CD8-positive, alpha-beta memory T cell (primary cell): ENCODE results near the gene SERPINH1. TPM values are rescaled to one million over a fixed set of nuclear protein-coding genes. Genes with fewer than 3 reads are reported as not detected.

ENCODE experiments used
- CTCF ChIA-PET: fragments of 350-600 bp; sonication (Branson Sonifier 250); formaldehyde crosslinking; loops from one replicate; lab custom pipeline; 2021; ENCODE audit warnings: antibody characterized with exemption; lab: Charles Lee
- POLR2A ChIA-PET: fragments of 350-600 bp; sonication (Branson Sonifier 250); formaldehyde crosslinking; loops from one replicate; lab custom pipeline; 2021; ENCODE audit warnings: antibody characterized with exemption; lab: Charles Lee
- DNase-seq, 5 donors: peaks; one replicate each; pipeline versions ENCODE4 v3.0.0 to v3.0.0-alpha.2; 2020 to 2022; ENCODE audit warnings: mixed read lengths in 1 of 5
- H3K27ac ChIP-seq: one replicate; pipeline ENCODE4 v1.7.0; 2013; ENCODE audit warnings: low read depth, mild to moderate bottlenecking, low read length, moderate library complexity
- H3K27me3 ChIP-seq: 2 replicates; pipeline ENCODE4 v1.7.0; 2013; ENCODE audit warnings: low read length, mild to moderate bottlenecking; ENCODE audit not compliant: insufficient read depth, poor library complexity, severe bottlenecking
- H3K36me3 ChIP-seq: 2 replicates; pipeline ENCODE4 v1.7.0; 2013; ENCODE audit warnings: mild to moderate bottlenecking, low read length, moderate library complexity; ENCODE audit not compliant: insufficient read depth
- H3K4me1 ChIP-seq: 2 replicates; pipeline ENCODE4 v1.7.0; 2013; ENCODE audit warnings: mild to moderate bottlenecking, low read length, moderate library complexity; ENCODE audit not compliant: insufficient read depth
- H3K4me3 ChIP-seq: 2 replicates; pipeline ENCODE4 v1.7.0; 2013; ENCODE audit warnings: mild to moderate bottlenecking, low read length
- H3K9me3 ChIP-seq: 2 replicates; pipeline ENCODE4 v1.7.0; 2013; ENCODE audit warnings: mild to moderate bottlenecking, low read length
- H3K27ac Mint-ChIP-seq, 8 donors: one replicate each; pipeline ENCODE4 v1.8.0; 2020 to 2021; ENCODE audit warnings: mixed read lengths in 8 of 8, mild to moderate bottlenecking in 6 of 8, inconsistent platforms in 3 of 8, moderate library complexity in 3 of 8
- H3K27me3 Mint-ChIP-seq, 2 donors: one replicate each; pipeline ENCODE4 v1.8.0; 2020 to 2021; ENCODE audit warnings: mixed read lengths in 2 of 2, mild to moderate bottlenecking in 1 of 2, moderate library complexity in 1 of 2
- H3K36me3 Mint-ChIP-seq, 3 donors: one replicate each; pipeline ENCODE4 v1.8.0; 2020 to 2021; ENCODE audit warnings: mixed read lengths in 3 of 3, inconsistent platforms in 1 of 3, mild to moderate bottlenecking in 1 of 3
- H3K4me1 Mint-ChIP-seq, 3 donors: one replicate each; pipeline ENCODE4 v1.8.0; 2020 to 2021; ENCODE audit warnings: mixed read lengths in 3 of 3, inconsistent platforms in 1 of 3, mild to moderate bottlenecking in 1 of 3
- H3K4me3 Mint-ChIP-seq, 7 donors: one replicate each; pipeline ENCODE4 v1.8.0; 2020 to 2021; ENCODE audit warnings: mixed read lengths in 7 of 7, mild to moderate bottlenecking in 6 of 7, moderate library complexity in 4 of 7, inconsistent platforms in 2 of 7
- H3K9me3 Mint-ChIP-seq, 5 donors: one replicate each; pipeline ENCODE4 v1.8.0; 2020 to 2022; ENCODE audit warnings: mixed read lengths in 5 of 5, mild to moderate bottlenecking in 3 of 5, moderate library complexity in 2 of 5, inconsistent platforms in 1 of 5
- polyA plus RNA-seq: library from polyadenylated mRNA; unstranded; fragments of 300-500 nt; fragmentation: Illumina TruSeq; gene quantifications from one replicate; pipeline ENCODE4 v1.2.3, GENCODE V29; 2021
- total RNA-seq, 2 experiments: library from RNA; stranded (reverse); gene quantifications; one replicate each; pipeline ENCODE4 v1.2.3, GENCODE V29; 2021

SERPINH1 gene
- total and polyA plus RNA-seq, 3 experiments from 2014 or later: 8.4 to 21.1 (median 20.7) TPM

DNA sequence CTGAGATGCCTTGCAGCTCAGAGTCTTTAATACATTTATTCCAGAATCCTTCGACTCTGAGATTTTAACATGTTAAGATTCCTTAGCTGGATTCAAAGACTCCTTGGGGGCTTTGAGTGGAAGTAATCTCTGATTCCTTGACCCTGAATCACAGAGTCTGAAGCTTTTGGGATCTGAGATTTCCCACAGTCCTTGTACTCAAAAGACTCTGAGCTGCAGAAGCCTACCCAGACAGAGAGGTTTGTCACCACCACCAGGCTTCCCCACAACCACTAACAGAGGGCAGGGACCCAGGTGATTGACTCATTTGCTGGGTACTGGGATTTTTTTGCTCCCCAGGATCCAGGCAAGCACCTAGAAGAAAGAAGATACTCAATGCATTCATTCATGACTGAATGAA is 1.4 kb upstream of the SERPINH1 start:
- POLR2A ChIA-PET: interaction anchor here (0.7 kb wide), 1 partner anchor 64 kb away, joined by 3 read pairs; no protein-coding TSS in a partner anchor
- peaks cover 21% of the 10 kb centered on the region for H3K4me1 ChIP-seq
- CTCF ChIA-PET: interaction anchor here (1.5 kb wide), 1 partner anchor 16 kb away, joined by 7 read pairs; no protein-coding TSS in a partner anchor
- H3K9me3 ChIP-seq: no peaks in the 10 kb centered on the region
- H3K4me3 ChIP-seq: no peak overlapping the region
- Mint-ChIP-seq H3K27ac (peak overlapping the region in 7 of 8 donors; percentile 58 to 97 (median 96)), H3K9me3 (no peaks in the 10 kb centered on the region), H3K4me1 (peaks cover 34 to 47% (median 46%) of the 10 kb centered on the region in 3 donors), H3K27me3 (peaks cover 3 to 8% of the 10 kb centered on the region in 2 donors), H3K36me3 (peaks cover 0 to 8% (median 0%) of the 10 kb centered on the region in 3 donors), H3K4me3 (peak overlapping the region in 6 of 7 donors; percentile 87 to 100 (median 98))
- H3K27me3 ChIP-seq: no peaks in the 10 kb centered on the region
- no peaks in the 10 kb centered on the region for H3K36me3 ChIP-seq
- DNase-seq: no peak
- no peak overlapping the region for H3K27ac ChIP-seq

DNA sequence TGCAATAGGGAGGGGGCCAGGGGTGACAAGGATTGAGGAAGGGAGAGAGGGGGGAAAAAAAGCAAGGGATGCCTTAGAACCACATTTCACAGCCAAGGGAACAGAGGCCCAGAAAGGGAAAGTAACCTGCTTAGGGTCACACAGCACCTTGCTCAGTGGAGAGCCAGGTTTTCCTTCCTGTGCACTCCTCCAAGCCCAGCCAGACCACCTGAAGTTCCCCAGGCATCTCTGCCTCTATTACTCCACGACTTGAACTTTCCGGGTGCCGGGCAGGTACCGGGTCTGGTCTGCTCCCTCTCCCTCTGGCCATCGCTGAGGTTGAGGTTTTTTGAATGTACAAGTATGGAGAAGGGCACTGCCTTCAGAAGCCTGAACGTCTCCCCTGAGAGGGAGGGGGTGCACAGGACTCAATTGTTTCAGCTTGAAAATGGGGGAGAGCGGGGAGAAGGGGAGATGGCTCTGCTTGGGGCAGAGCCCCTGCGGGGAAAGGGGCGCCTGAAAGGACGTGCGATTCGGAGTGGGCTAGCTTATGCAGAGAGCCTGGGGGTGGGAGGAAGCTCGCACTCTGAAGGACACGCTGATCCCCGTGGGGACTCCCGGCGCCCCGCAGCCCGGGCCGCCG is 516 bp upstream of the SERPINH1 start:
- ChIA-PET POLR2A (interaction anchor here (1.5 to 1.6 kb wide), 2 partner anchors 161 to 286 kb away, joined by 4 to 7 read pairs; no protein-coding TSS in a partner anchor), CTCF (interaction anchor here (1.1 to 1.5 kb wide), 3 partner anchors 12 to 16 kb away, joined by 4 to 7 read pairs (median 5); no protein-coding TSS in a partner anchor)
- Mint-ChIP-seq H3K27me3 (peaks cover 0 to 8% of the 10 kb centered on the region in 2 donors), H3K4me3 (peak overlapping the region; percentile 92 to 100 (median 99)), H3K9me3 (no peaks in the 10 kb centered on the region), H3K27ac (peak overlapping the region; percentile 86 to 98 (median 96)), H3K4me1 (peaks cover 40 to 54% (median 52%) of the 10 kb centered on the region in 3 donors), H3K36me3 (peaks cover 0 to 8% (median 0%) of the 10 kb centered on the region in 3 donors)
- Histone ChIP-seq H3K4me1 (peaks cover 27% of the 10 kb centered on the region), H3K36me3 (no peaks in the 10 kb centered on the region), H3K9me3 (no peaks in the 10 kb centered on the region), H3K27ac (peak overlapping the region; percentile 90), H3K27me3 (no peaks in the 10 kb centered on the region), H3K4me3 (peak overlapping the region; percentile 97)
- no peak for DNase-seq

DNA sequence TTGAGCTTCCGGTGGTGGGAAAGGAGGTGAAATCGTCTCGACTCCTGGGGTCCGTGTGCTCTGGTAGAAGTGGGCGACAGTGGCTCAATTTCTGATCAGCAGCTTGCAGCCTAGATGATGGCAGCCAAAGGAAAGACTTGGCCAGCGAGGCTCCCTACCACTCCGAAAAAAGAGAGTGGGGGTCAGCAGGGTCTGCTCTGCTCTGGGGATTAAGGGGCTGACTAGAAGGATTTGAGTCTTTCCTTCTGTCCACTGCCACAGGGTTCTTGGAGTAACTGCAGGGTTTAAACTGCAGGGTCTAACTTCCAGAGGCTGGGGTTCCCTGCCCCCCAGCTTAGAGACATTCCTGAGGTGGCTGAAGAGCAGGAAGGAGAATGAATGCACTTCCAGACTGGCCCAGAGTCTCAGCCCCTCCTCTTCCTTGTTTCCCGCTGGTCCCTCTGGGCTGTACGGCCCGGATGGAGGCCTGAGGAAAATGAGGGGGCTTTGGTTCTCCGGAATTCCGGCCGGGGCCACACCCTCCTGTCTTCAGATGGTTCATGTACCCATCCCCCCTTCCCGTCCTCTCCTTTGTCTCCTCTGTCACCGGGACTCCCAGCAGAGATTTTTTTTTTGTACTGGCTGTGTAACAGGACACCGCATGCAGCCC is 907 bp downstream of the SERPINH1 start:
- Histone ChIP-seq H3K4me1 (peaks cover 27% of the 10 kb centered on the region), H3K9me3 (no peaks in the 10 kb centered on the region), H3K27me3 (no peaks in the 10 kb centered on the region), H3K27ac (peak overlapping the region; percentile 90), H3K36me3 (no peaks in the 10 kb centered on the region), H3K4me3 (peak overlapping the region; percentile 97)
- POLR2A ChIA-PET: interaction anchor here (0.6 to 1.6 kb wide), 4 partner anchors 163 to 669 kb away, joined by 3 to 7 read pairs (median 4); no protein-coding TSS in a partner anchor
- Mint-ChIP-seq H3K4me3 (peak overlapping the region; percentile 92 to 100 (median 99)), H3K27me3 (peaks cover 0 to 4% of the 10 kb centered on the region in 2 donors), H3K9me3 (no peaks in the 10 kb centered on the region), H3K4me1 (peaks cover 40 to 61% (median 52%) of the 10 kb centered on the region in 3 donors), H3K36me3 (peaks cover 0 to 19% (median 0%) of the 10 kb centered on the region in 3 donors), H3K27ac (peak overlapping the region; percentile 86 to 98 (median 96))
- no peak for DNase-seq
- CTCF ChIA-PET: interaction anchor here (0.7 to 0.9 kb wide), 2 partner anchors 8 to 15 kb away, joined by 3 read pairs; no protein-coding TSS in a partner anchor

GRCh38 chr11:75563501-75563977 is 1.5 kb downstream of the SERPINH1 start:
- no peaks in the 10 kb centered on the region for H3K9me3 ChIP-seq
- Mint-ChIP-seq H3K4me3 (peak overlapping the region; percentile 92 to 100 (median 99)), H3K36me3 (peaks cover 0 to 25% (median 0%) of the 10 kb centered on the region in 3 donors), H3K27ac (peak overlapping the region; percentile 57 to 97 (median 88)), H3K27me3 (peaks cover 0 to 4% of the 10 kb centered on the region in 2 donors), H3K9me3 (no peaks in the 10 kb centered on the region), H3K4me1 (peaks cover 41 to 61% (median 52%) of the 10 kb centered on the region in 3 donors)
- H3K27me3 ChIP-seq: no peaks in the 10 kb centered on the region
- H3K4me1 ChIP-seq: peaks cover 27% of the 10 kb centered on the region
- DNase-seq: no peak
- ChIA-PET POLR2A (interaction anchor here (1.6 kb wide), 1 partner anchor 163 kb away, joined by 4 read pairs; no protein-coding TSS in a partner anchor), CTCF (interaction anchor here (5.5 kb wide), 1 partner anchor 12 kb away, joined by 44 read pairs; no protein-coding TSS in a partner anchor)
- peak overlapping the region; percentile 97 for H3K4me3 ChIP-seq
- no peaks in the 10 kb centered on the region for H3K36me3 ChIP-seq
- peak overlapping the region; percentile 90 for H3K27ac ChIP-seq

DNA sequence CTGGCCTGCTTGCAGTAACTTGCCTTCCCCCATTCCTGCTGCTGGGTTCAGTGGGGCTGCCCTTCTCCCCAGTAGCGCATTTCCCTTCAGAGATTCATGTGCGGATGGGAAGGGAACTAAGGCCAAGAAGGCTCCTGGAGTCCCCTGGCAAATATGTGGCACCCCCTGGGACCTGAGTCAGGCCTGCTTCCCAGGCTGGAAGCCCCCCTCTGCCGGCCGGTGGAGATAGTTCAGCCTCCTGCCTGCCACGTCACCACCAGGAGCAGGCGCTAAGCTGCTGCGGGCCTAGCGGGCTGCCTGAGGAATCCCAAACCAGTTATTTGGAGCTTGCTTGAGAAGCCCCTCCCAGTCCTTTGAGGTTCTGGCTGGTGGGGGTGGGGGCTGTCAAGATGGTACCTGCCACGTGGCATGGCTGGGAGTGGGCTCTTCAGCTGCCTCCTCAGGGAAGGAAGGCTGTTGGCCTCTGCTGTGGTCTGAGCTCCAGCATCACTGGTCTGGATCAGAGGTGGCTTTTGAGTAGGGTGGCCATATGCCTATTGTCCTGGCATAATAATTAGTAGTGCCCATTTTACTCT is 2.0 kb downstream of the SERPINH1 start:
- H3K4me1 ChIP-seq: peaks cover 27% of the 10 kb centered on the region
- CTCF ChIA-PET: interaction anchor here (5.5 kb wide), 1 partner anchor 12 kb away, joined by 44 read pairs; no protein-coding TSS in a partner anchor
- H3K27ac ChIP-seq: peak overlapping the region; percentile 90
- peaks cover 41 to 61% (median 52%) of the 10 kb centered on the region in 3 donors for H3K4me1 Mint-ChIP-seq
- no peak overlapping the region for H3K4me3 ChIP-seq
- H3K36me3 ChIP-seq: no peaks in the 10 kb centered on the region
- POLR2A ChIA-PET: interaction anchor here (0.7 kb wide), 1 partner anchor 246 kb away, joined by 6 read pairs; no protein-coding TSS in a partner anchor
- no peaks in the 10 kb centered on the region for H3K9me3 ChIP-seq
- peak overlapping the region; percentile 57 to 97 (median 88) for H3K27ac Mint-ChIP-seq
- peaks cover 0 to 30% (median 2%) of the 10 kb centered on the region in 3 donors for H3K36me3 Mint-ChIP-seq
- H3K4me3 Mint-ChIP-seq: peak overlapping the region; percentile 92 to 100 (median 99)
- no peak for DNase-seq
- H3K27me3 ChIP-seq: no peaks in the 10 kb centered on the region
- peaks cover 0 to 4% of the 10 kb centered on the region in 2 donors for H3K27me3 Mint-ChIP-seq
- H3K9me3 Mint-ChIP-seq: no peaks in the 10 kb centered on the region

GRCh38 chr11:75565221-75565814 is 3.3 kb downstream of the SERPINH1 start:
- POLR2A ChIA-PET: interaction anchor here (1.1 kb wide), 1 partner anchor 11 kb away, joined by 4 read pairs; no protein-coding TSS in a partner anchor
- Histone ChIP-seq H3K4me1 (peaks cover 27% of the 10 kb centered on the region), H3K9me3 (no peaks in the 10 kb centered on the region), H3K36me3 (peaks cover 6% of the 10 kb centered on the region), H3K4me3 (no peak overlapping the region), H3K27me3 (no peaks in the 10 kb centered on the region), H3K27ac (no peak overlapping the region)
- Mint-ChIP-seq H3K27me3 (peaks cover 0 to 4% of the 10 kb centered on the region in 2 donors), H3K9me3 (no peaks in the 10 kb centered on the region), H3K4me1 (peaks cover 41 to 61% (median 52%) of the 10 kb centered on the region in 3 donors), H3K4me3 (peak overlapping the region in 2 of 7 donors; percentile 40 to 78), H3K27ac (peak overlapping the region in 4 of 8 donors; percentile 55 to 92 (median 84)), H3K36me3 (peaks cover 0 to 40% (median 6%) of the 10 kb centered on the region in 3 donors)
- DNase-seq: no peak
- CTCF ChIA-PET: interaction anchor here (1.1 to 5.5 kb wide), 4 partner anchors 11 to 141 kb away, joined by 3 to 44 read pairs (median 4); no protein-coding TSS in a partner anchor
